ENCODE data around the gene PIK3CB.

Gene PIK3CB

GRCh38 chr3:138686771-138687221 lies 147.9 kb downstream of the PIK3CB start (continued):
- no peak for TF ChIP-seq ELK4 (IDR thresholded peaks at IDR 0.05; ENCODE audit: borderline replicate concordance, low read depth, low read length)
- no peak for TF ChIP-seq ZBTB7A (tag by site-specific recombination; IDR thresholded peaks at IDR 0.05; ENCODE audit: low read depth)
- TF ChIP-seq ZSCAN16 (tag by site-specific recombination; IDR thresholded peaks at IDR 0.05) = no peak
- TF ChIP-seq PRDM6 (tag by site-specific recombination; IDR thresholded peaks at IDR 0.05) = peak; percentile 98
- 0 out of 2 replicates have a peak, but pooled peaks have one; percentile 27 for TF ChIP-seq ZBTB44 (tag by site-specific recombination; IDR thresholded peaks at IDR 0.05)
- TF ChIP-seq OSR2 (tag by site-specific recombination; IDR thresholded peaks at IDR 0.05) = peak; percentile 97
- TF ChIP-seq TRIM28 (IDR thresholded peaks at IDR 0.05; ENCODE audit: borderline replicate concordance, low read length) = peak; percentile 30; the same call in 1 of the 2 replicates

- Histone ChIP-seq H3K9me3 (ENCODE audit: control insufficient read depth, insufficient read depth, low read depth, low read length) (no peaks in the 10 kb centered on the region), H3K27ac (ENCODE audit: extremely low read depth, low read depth, low read length) (no peak overlapping the region), H3K4me3 (ENCODE audit: low read depth, low read length) (no peak overlapping the region), H3K4me1 (ENCODE audit: control insufficient read depth, insufficient read depth, low read length) (no peaks in the 10 kb centered on the region; the same call in none of the 2 replicates), H3K36me3 (ENCODE audit: control insufficient read depth in 2 of 2, insufficient read depth in 1 of 2, low read length in 2 of 2) (no peaks in the 10 kb centered on the region; a peak in 1 of 3 replicates)
- CTCF ChIA-PET = no interaction called here
- TF ChIP-seq ZNF24 (tag by site-specific recombination; IDR thresholded peaks at IDR 0.05) = no peak
- POLR2A ChIA-PET = no interaction called here
Observed at GRCh38 chr3:138684396-138684795, 150.3 kb downstream of the PIK3CB start.

- ChIA-PET POLR2A (interaction anchor here (0.6 kb wide), 1 partner anchor 27 kb away, joined by 3 read pairs; no protein-coding TSS in a partner anchor), CTCF (no interaction called here)
- Histone ChIP-seq H3K36me3 (ENCODE audit: control insufficient read depth in 2 of 2, insufficient read depth in 1 of 2, low read length in 2 of 2) (no peaks in the 10 kb centered on the region; a peak in 1 of 3 replicates), H3K4me3 (ENCODE audit: low read depth, low read length) (no peak overlapping the region), H3K9me3 (ENCODE audit: control insufficient read depth, insufficient read depth, low read depth, low read length) (no peaks in the 10 kb centered on the region), H3K4me1 (ENCODE audit: control insufficient read depth, insufficient read depth, low read length) (no peaks in the 10 kb centered on the region; the same call in 1 of the 2 replicates), H3K27ac (ENCODE audit: extremely low read depth, low read depth, low read length) (no peak overlapping the region)
- TF ChIP-seq GLI2 (tag by site-specific recombination; IDR thresholded peaks at IDR 0.05; ENCODE audit: borderline replicate concordance, low read depth) (no peak), ZNF146 (tag by site-specific recombination; IDR thresholded peaks at IDR 0.05) (no peak), ZNF629 (tag by site-specific recombination; IDR thresholded peaks at IDR 0.05) (no peak), ZNF274 (IDR thresholded peaks at IDR 0.05; ENCODE audit: low read length) (no peak), ZNF274 (tag by site-specific recombination; IDR thresholded peaks at IDR 0.05; ENCODE audit: borderline replicate concordance) (no peak), INSM2 (tag by site-specific recombination; IDR thresholded peaks at IDR 0.05) (no peak), ZNF280D (tag by site-specific recombination; IDR thresholded peaks at IDR 0.05) (no peak), ZNF580 (tag by site-specific recombination; IDR thresholded peaks at IDR 0.05) (no peak), PATZ1 (tag by site-specific recombination; IDR thresholded peaks at IDR 0.05) (no peak), ZNF510 (tag by site-specific recombination; IDR thresholded peaks at IDR 0.05; ENCODE audit: insufficient replicate concordance) (no peak), ZNF521 (tag by site-specific recombination; IDR thresholded peaks at IDR 0.05) (no peak), HOXC10 (CRISPR knock-in tag; IDR thresholded peaks at IDR 0.05) (no peak), ZNF530 (tag by site-specific recombination; IDR thresholded peaks at IDR 0.05; ENCODE audit: low read depth) (no peak)
Observed at GRCh38 chr3:138682648-138683047, 152.1 kb downstream of the PIK3CB start.

Data from HEK293 (cell line).